ENCODE measurements around the gene SEBOX.

The SEBOX gene

GRCh38 chr17:28364665-28365363, at the start of gene SEBOX:
Gene SEBOX, minus strand, starts transcription at chr17:28365199. Its CDS starts 48 bp downstream, at chr17:28365151.
- no peak for DNase-seq

GRCh38 chr17:28413804-28414203, 48.8 kb upstream of the SEBOX start:
- DNase-seq: no peak

- DNase-seq: no peak
Measured at GRCh38 chr17:28412099-28412498, 47.1 kb upstream of the SEBOX start.

GRCh38 chr17:28407974-28408306, 42.9 kb upstream of the SEBOX start:
- no peak for DNase-seq

- no peak for DNase-seq
Measured at GRCh38 chr17:28407130-28407973, 42.4 kb upstream of the SEBOX start.

GRCh38 chr17:28406473-28406814, 41.4 kb upstream of the SEBOX start:
- DNase-seq: no peak

GRCh38 chr17:28405632-28406472, 40.9 kb upstream of the SEBOX start, which contains the start of gene SLC46A1:
Gene SLC46A1, minus strand, starts transcription at chr17:28406212. Its CDS starts 98 bp downstream, at chr17:28406114.
- DNase-seq: peak; percentile 59

- no peak for DNase-seq
Measured at GRCh38 chr17:28404812-28405570, 40.0 kb upstream of the SEBOX start.

GRCh38 chr17:28404461-28404811, 39.4 kb upstream of the SEBOX start:
- no peak for DNase-seq

GRCh38 chr17:28404007-28404406, 39.0 kb upstream of the SEBOX start:
- no peak for DNase-seq

- no peak for DNase-seq
Measured at GRCh38 chr17:28402844-28403243, 37.8 kb upstream of the SEBOX start.

- no peak for DNase-seq
Measured at GRCh38 chr17:28402224-28402630, 37.2 kb upstream of the SEBOX start.

GRCh38 chr17:28399808-28400207, 34.8 kb upstream of the SEBOX start:
- DNase-seq: no peak

- no peak for DNase-seq
Measured at GRCh38 chr17:28398280-28398981, 33.4 kb upstream of the SEBOX start.

GRCh38 chr17:28397687-28398279, 32.8 kb upstream of the SEBOX start:
- DNase-seq: no peak

GRCh38 chr17:28397275-28397674, 32.3 kb upstream of the SEBOX start:
- DNase-seq: no peak

- no peak for DNase-seq
Measured at GRCh38 chr17:28396635-28397239, 31.7 kb upstream of the SEBOX start.

GRCh38 chr17:28395968-28396367, 31.0 kb upstream of the SEBOX start:
- no peak for DNase-seq

GRCh38 chr17:28395426-28395825, 30.4 kb upstream of the SEBOX start:
- no peak for DNase-seq

- DNase-seq: no peak
Measured at GRCh38 chr17:28394337-28395116, 29.5 kb upstream of the SEBOX start.
